Astrocyte (in vitro differentiated cells and primary cell): ENCODE measurements around the gene NIT1.

Experiments used
- CTCF ChIP-seq: IDR thresholded peaks from 2 replicates; pipeline ENCODE4 v1.5.1; 2011; ENCODE audit warnings: low read depth, mild to moderate bottlenecking, inconsistent platforms, low read length, moderate library complexity; ENCODE audit not compliant: insufficient read depth
- EZH2 ChIP-seq: IDR thresholded peaks from 2 replicates; pipeline ENCODE4 v1.6.1; 2012; ENCODE audit warnings: mild to moderate bottlenecking, low read length, inconsistent platforms; ENCODE audit not compliant: insufficient read depth

DNA sequence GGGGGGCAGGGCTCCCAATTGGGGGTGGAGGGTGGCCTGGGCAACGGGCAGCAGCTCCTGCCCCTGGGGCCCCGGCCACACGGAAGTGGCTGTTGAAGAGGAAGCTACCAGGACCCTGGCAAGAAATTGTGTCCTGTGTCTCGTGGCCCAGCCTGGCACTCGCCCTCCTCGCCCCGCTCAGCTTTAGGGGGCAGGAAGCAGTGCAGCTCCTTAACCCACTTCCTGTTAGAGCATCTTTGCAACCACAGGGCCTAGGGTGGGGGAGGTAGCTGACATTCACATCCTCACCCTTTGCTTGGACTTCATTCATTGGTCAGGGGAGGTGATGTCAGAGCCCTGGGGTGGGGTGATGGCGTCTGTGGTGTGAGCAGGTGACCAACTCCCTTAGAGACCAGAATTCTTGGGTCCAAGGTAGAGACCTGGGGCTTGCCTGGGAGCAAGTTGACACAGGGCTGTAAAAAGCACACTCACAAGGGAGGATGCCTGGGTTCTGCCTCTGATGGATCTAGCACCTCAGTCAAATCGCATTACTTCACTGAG, 48.1 kb upstream of the NIT1 start, which contains the start of gene ARHGAP30:
- TF ChIP-seq CTCF (no peak), EZH2 (no peak)
